H1 (cell line): ENCODE measurements around the gene GULP1.

Experiments used
- EZH2 ChIP-seq: fragments of 200-600 bp; sonication (generic); IDR thresholded peaks from 2 replicates; pipeline ENCODE4 v1.7.1; 2012; ENCODE audit warnings: low read depth, mild to moderate bottlenecking, moderate library complexity, low read length, inconsistent platforms; ENCODE audit not compliant: severe bottlenecking
- NRF1 ChIP-seq: IDR thresholded peaks from 2 replicates; pipeline ENCODE4 v1.6.1; 2011; ENCODE audit warnings: mild to moderate bottlenecking, low read depth, low read length, improper control_type of control experiment
- POLR2A ChIP-seq, 2 experiments: IDR thresholded peaks; 1 replicate in 1 of 2; 2 replicates in 1 of 2; pipeline ENCODE4 v1.6.1; 2011; ENCODE audit warnings: low read depth in 2 of 2, low read length in 2 of 2, mild to moderate bottlenecking in 2 of 2; ENCODE audit errors: control extremely low read depth in 1 of 2
- RAD21 ChIP-seq, 2 experiments: IDR thresholded peaks in 1 of 2; conservative IDR thresholded peaks in 1 of 2; 2 replicates each; pipeline ENCODE4 v1.6.1; 2011; ENCODE audit warnings: low read depth in 2 of 2, low read length in 2 of 2, improper control_type of control experiment in 1 of 2, inconsistent platforms in 1 of 2, mild to moderate bottlenecking in 1 of 2, moderate library complexity in 1 of 2
- TCF12 ChIP-seq: IDR thresholded peaks from 2 replicates; pipeline ENCODE4 v1.6.1; 2011; ENCODE audit warnings: low read depth, mild to moderate bottlenecking, low read length

- TF ChIP-seq RAD21 (IDR thresholded peaks at IDR 0.05 in 1 of 2, conservative IDR thresholded peaks at IDR 0.05 in 1 of 2; ENCODE audit: low read depth in 2 of 2, low read length in 2 of 2) (peak in 1 of 2 experiments; percentile 65), EZH2 (no peak), POLR2A (IDR thresholded peaks at IDR 0.05; ENCODE audit: control extremely low read depth in 1 of 2, low read depth in 2 of 2, low read length in 2 of 2) (no peak), TCF12 (no peak), NRF1 (no peak)
These were observed 220.8 kb downstream of the GULP1 start for GRCh38 chr2:188512456-188512855.
